Parathyroid adenoma (tissue), 2 donors: ENCODE data around the gene TENM3.

ENCODE experiments used
- H2AFZ ChIP-seq: fragments of 300-600 bp; sonication (generic); one replicate; pipeline ENCODE4 v1.7.0; 2017; ENCODE audit warnings: antibody characterized with exemption, mild to moderate bottlenecking
- H3K27ac ChIP-seq: fragments of 300-600 bp; sonication (generic); one replicate; pipeline ENCODE4 v1.7.0; 2017
- H3K27me3 ChIP-seq: fragments of 300-600 bp; sonication (generic); one replicate; pipeline ENCODE4 v1.7.0; 2017; ENCODE audit warnings: low read length; ENCODE audit not compliant: control insufficient read depth, insufficient read depth
- H3K36me3 ChIP-seq: fragments of 300-600 bp; sonication (generic); one replicate; pipeline ENCODE4 v1.7.0; 2017; ENCODE audit warnings: low read length; ENCODE audit not compliant: control insufficient read depth, insufficient read depth
- H3K4me1 ChIP-seq: fragments of 300-600 bp; sonication (generic); one replicate; pipeline ENCODE4 v1.7.0; 2017; ENCODE audit warnings: control low read depth
- H3K4me2 ChIP-seq: fragments of 300-600 bp; sonication (generic); one replicate; pipeline ENCODE4 v1.7.0; 2017; ENCODE audit warnings: low read length
- H3K4me3 ChIP-seq: fragments of 300-600 bp; sonication (generic); one replicate; pipeline ENCODE4 v1.7.0; 2017; ENCODE audit warnings: low read depth, low read length
- H3K79me2 ChIP-seq: fragments of 300-600 bp; sonication (generic); one replicate; pipeline ENCODE4 v1.7.0; 2017; ENCODE audit warnings: control low read depth
- H3K9ac ChIP-seq: fragments of 300-600 bp; sonication (generic); one replicate; pipeline ENCODE4 v1.7.0; 2017; ENCODE audit warnings: mild to moderate bottlenecking
- H3K9me3 ChIP-seq: fragments of 300-600 bp; sonication (generic); one replicate; pipeline ENCODE4 v1.7.0; 2017; ENCODE audit warnings: low read length; ENCODE audit not compliant: control insufficient read depth
- TF ChIP-seq, protein P1 (sequence below): fragments of 300-600 bp; sonication (generic); IDR thresholded peaks from one replicate; pipeline ENCODE4 v1.7.0; 2017; ENCODE audit warnings: antibody characterized with exemption, mild to moderate bottlenecking
- donor health status: primary hyperparathyroidism.

Gene TENM3

DNA sequence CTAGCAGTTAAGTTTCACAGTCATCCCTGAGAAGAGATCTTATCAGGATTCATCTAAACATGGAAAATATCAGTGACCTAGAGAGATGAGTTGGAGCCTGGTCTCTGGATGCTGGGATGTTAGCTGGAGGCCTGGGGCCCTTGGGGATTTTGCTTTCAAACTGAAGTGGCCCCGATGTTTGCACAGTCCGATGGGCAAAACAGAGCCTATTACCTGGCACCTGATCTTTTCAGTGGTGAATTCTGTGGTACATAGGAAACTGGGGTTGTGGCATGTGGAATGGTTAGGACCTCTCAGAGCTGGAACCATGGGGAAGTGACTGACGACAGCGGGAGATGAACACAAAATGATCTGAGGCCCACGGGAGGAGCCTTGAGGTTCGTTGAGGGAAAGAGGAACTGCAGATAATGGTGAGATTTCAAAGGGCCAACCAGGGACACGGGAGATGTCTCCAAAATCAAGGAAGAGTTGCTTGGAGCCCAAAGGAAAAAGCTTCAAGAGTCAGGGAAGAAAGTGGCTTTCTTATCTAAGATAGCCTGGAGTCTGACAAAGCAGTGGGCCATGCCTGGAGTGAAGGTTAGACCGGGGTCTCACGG lies 17.8 kb upstream of the TENM3 start:
- no peak overlapping the region for H2AFZ ChIP-seq
- H3K79me2 ChIP-seq, result no peaks in the 10 kb centered on the region
- no peaks in the 10 kb centered on the region for H3K36me3 ChIP-seq
- no peaks in the 10 kb centered on the region for H3K27me3 ChIP-seq
- H3K4me1 ChIP-seq, result no peaks in the 10 kb centered on the region
- TF ChIP-seq, protein P1, sequence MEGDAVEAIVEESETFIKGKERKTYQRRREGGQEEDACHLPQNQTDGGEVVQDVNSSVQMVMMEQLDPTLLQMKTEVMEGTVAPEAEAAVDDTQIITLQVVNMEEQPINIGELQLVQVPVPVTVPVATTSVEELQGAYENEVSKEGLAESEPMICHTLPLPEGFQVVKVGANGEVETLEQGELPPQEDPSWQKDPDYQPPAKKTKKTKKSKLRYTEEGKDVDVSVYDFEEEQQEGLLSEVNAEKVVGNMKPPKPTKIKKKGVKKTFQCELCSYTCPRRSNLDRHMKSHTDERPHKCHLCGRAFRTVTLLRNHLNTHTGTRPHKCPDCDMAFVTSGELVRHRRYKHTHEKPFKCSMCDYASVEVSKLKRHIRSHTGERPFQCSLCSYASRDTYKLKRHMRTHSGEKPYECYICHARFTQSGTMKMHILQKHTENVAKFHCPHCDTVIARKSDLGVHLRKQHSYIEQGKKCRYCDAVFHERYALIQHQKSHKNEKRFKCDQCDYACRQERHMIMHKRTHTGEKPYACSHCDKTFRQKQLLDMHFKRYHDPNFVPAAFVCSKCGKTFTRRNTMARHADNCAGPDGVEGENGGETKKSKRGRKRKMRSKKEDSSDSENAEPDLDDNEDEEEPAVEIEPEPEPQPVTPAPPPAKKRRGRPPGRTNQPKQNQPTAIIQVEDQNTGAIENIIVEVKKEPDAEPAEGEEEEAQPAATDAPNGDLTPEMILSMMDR, result no peak
- no peaks in the 10 kb centered on the region for H3K9me3 ChIP-seq
- no peak overlapping the region for H3K4me3 ChIP-seq
- H3K9ac ChIP-seq, result no peak overlapping the region
- no peak overlapping the region for H3K27ac ChIP-seq
- no peak overlapping the region for H3K4me2 ChIP-seq

DNA sequence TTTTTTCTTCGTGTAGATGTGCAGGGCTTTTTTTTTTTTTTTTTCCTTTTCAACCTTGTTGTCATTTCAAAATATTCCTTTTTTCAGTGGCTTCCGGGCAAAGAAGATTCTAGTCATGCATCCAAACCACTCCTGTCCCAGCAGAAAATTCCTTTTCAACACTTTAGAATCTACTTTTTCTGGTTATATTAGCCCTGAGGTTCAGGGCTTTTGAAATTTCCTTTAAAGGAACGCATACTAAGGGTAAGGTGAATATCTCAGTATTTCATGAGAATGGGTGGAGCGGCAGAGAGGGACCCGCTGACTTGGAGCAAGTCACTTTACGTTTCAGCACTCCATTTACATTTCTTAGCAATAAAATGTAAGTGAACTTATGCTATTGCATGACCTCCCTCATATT lies 15.6 kb upstream of the TENM3 start:
- H3K79me2 ChIP-seq, result no peaks in the 10 kb centered on the region
- H3K9ac ChIP-seq, result no peak overlapping the region
- H3K4me1 ChIP-seq, result no peaks in the 10 kb centered on the region
- no peaks in the 10 kb centered on the region for H3K9me3 ChIP-seq
- H3K36me3 ChIP-seq, result no peaks in the 10 kb centered on the region
- H2AFZ ChIP-seq, result no peak overlapping the region
- TF ChIP-seq, protein P1, result no peak
- H3K4me3 ChIP-seq, result no peak overlapping the region
- no peak overlapping the region for H3K27ac ChIP-seq
- H3K27me3 ChIP-seq, result no peaks in the 10 kb centered on the region
- H3K4me2 ChIP-seq, result no peak overlapping the region

DNA sequence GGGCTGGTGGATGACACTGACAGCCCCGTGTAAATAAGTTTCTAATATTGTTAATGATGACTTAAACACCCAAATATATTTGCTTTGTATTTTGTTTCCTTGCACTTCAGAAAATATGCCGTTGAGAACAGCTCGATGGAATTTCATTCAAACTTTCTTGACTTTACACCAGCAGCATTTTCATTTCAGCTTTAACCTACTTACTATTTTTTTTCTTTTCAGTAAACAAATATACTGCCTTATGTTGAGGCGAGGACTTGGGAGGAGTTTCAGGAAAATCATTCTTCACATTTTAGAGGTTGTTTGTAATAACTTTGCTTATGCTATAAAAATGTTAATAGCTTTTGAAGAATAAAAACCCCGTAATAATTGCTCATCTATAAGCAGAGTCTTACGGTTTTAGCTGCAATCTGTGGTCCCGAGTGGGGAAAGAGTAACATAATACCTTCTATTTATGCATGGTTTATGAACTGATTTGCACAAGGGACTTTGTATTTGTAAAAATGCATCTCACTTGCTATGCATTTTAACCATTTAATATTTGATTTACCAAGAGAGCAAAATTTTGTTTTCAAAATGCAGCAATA lies 14.1 kb upstream of the TENM3 start:
- Histone ChIP-seq H3K4me1 (no peaks in the 10 kb centered on the region), H3K4me3 (no peak overlapping the region), H3K27ac (no peak overlapping the region), H3K4me2 (no peak overlapping the region), H3K9me3 (no peaks in the 10 kb centered on the region), H3K36me3 (no peaks in the 10 kb centered on the region), H2AFZ (no peak overlapping the region), H3K79me2 (no peaks in the 10 kb centered on the region), H3K27me3 (no peaks in the 10 kb centered on the region), H3K9ac (no peak overlapping the region)
- TF ChIP-seq, protein P1, result no peak

DNA sequence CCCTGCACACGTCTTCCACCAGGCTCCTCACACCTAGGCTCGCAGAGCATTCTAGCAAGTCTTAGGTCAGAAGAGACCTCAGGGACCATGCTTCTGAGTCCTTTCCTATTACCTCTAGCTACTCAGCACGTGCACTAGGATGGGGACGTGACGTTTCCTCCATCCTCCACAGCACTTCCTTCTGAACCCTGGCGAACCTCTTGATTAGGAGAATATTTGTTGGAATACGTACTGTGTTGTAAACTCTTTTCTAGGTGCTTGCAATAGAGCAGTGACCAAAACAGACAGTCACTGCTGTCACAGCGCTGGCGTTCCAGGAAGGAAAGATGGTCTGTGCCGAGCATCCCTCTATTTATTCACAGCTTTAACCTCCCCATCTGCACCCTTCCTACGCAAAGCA lies 12.9 kb upstream of the TENM3 start:
- Histone ChIP-seq H3K79me2 (no peaks in the 10 kb centered on the region), H3K9ac (no peak overlapping the region)

More for the DNA sequence above, 12.9 kb upstream of the TENM3 start:
- Histone ChIP-seq H3K36me3 (no peaks in the 10 kb centered on the region), H3K4me1 (no peaks in the 10 kb centered on the region), H3K9me3 (no peaks in the 10 kb centered on the region), H3K4me2 (no peak overlapping the region), H2AFZ (no peak overlapping the region), H3K4me3 (no peak overlapping the region), H3K27ac (no peak overlapping the region), H3K27me3 (no peaks in the 10 kb centered on the region)
- TF ChIP-seq, protein P1, result no peak
